Nephron progenitor cell (in vitro differentiated cells): Measurements from ENCODE around the gene SPATA4.

Experiments
- DNase-seq: peaks from one replicate; pipeline ENCODE4 v3.0.0; 2021
- H3K27ac Mint-ChIP-seq: 2 replicates; pipeline ENCODE4 v1.8.0; 2021; ENCODE audit warnings: mild to moderate bottlenecking, moderate library complexity, mixed read lengths
- H3K27me3 Mint-ChIP-seq: 2 replicates; pipeline ENCODE4 v1.8.0; 2021; ENCODE audit warnings: mild to moderate bottlenecking, low read depth, mixed read lengths; ENCODE audit not compliant: poor library complexity
- H3K36me3 Mint-ChIP-seq: 2 replicates; pipeline ENCODE4 v1.8.0; 2021; ENCODE audit warnings: low read depth, mixed read lengths
- H3K4me1 Mint-ChIP-seq: 2 replicates; pipeline ENCODE4 v1.8.0; 2021; ENCODE audit warnings: mixed read lengths
- H3K4me3 Mint-ChIP-seq: 2 replicates; pipeline ENCODE4 v1.8.0; 2021; ENCODE audit warnings: mild to moderate bottlenecking, moderate library complexity, mixed read lengths
- H3K9me3 Mint-ChIP-seq: 2 replicates; pipeline ENCODE4 v1.8.0; 2021; ENCODE audit warnings: mild to moderate bottlenecking, moderate library complexity, mixed read lengths
- CTCF ChIP-seq: fragments of 200-600 bp; sonication (generic); IDR thresholded peaks from 2 replicates; pipeline ENCODE4 v1.5.0; 2021; ENCODE audit warnings: antibody characterized with exemption

The SPATA4 gene

GRCh38 chr4:176149680-176150355 lies 45.6 kb downstream of the SPATA4 start:
- H3K9me3 Mint-ChIP-seq: no peaks in the 10 kb centered on the region
- H3K36me3 Mint-ChIP-seq: no peaks in the 10 kb centered on the region
- H3K27me3 Mint-ChIP-seq: peaks cover 3% of the 10 kb centered on the region
- no peak overlapping the region for H3K27ac Mint-ChIP-seq
- no peak overlapping the region for H3K4me3 Mint-ChIP-seq
- DNase-seq: no peak
- TF ChIP-seq CTCF: no peak
- H3K4me1 Mint-ChIP-seq: no peaks in the 10 kb centered on the region

GRCh38 chr4:176142253-176142652 lies 53.1 kb downstream of the SPATA4 start:
- TF ChIP-seq CTCF: no peak
- Mint-ChIP-seq H3K4me3 (no peak overlapping the region), H3K4me1 (no peaks in the 10 kb centered on the region), H3K36me3 (no peaks in the 10 kb centered on the region), H3K27ac (no peak overlapping the region), H3K9me3 (no peaks in the 10 kb centered on the region), H3K27me3 (peaks cover 3% of the 10 kb centered on the region)
- DNase-seq: no peak

GRCh38 chr4:176139518-176139917 lies 55.9 kb downstream of the SPATA4 start:
- TF ChIP-seq CTCF: no peak
- no peaks in the 10 kb centered on the region for H3K27me3 Mint-ChIP-seq
- H3K4me1 Mint-ChIP-seq: no peaks in the 10 kb centered on the region
- H3K4me3 Mint-ChIP-seq: no peak overlapping the region
- no peak overlapping the region for H3K27ac Mint-ChIP-seq
- no peak for DNase-seq
- H3K9me3 Mint-ChIP-seq: no peaks in the 10 kb centered on the region
- H3K36me3 Mint-ChIP-seq: no peaks in the 10 kb centered on the region

GRCh38 chr4:176137631-176138030 lies 57.8 kb downstream of the SPATA4 start:
- no peak overlapping the region for H3K4me3 Mint-ChIP-seq
- no peak for TF ChIP-seq CTCF
- no peak overlapping the region for H3K27ac Mint-ChIP-seq
- no peaks in the 10 kb centered on the region for H3K9me3 Mint-ChIP-seq
- no peaks in the 10 kb centered on the region for H3K4me1 Mint-ChIP-seq
- no peak for DNase-seq
- no peaks in the 10 kb centered on the region for H3K27me3 Mint-ChIP-seq
- H3K36me3 Mint-ChIP-seq: no peaks in the 10 kb centered on the region

- H3K9me3 Mint-ChIP-seq: no peaks in the 10 kb centered on the region
- no peak overlapping the region for H3K4me3 Mint-ChIP-seq
- no peaks in the 10 kb centered on the region for H3K36me3 Mint-ChIP-seq
- no peaks in the 10 kb centered on the region for H3K27me3 Mint-ChIP-seq
- no peak for DNase-seq
- no peaks in the 10 kb centered on the region for H3K4me1 Mint-ChIP-seq
- no peak for TF ChIP-seq CTCF
- no peak overlapping the region for H3K27ac Mint-ChIP-seq
Observed at GRCh38 chr4:176134670-176135069, 60.7 kb downstream of the SPATA4 start.
